Cardiac fibroblast (primary cell): ENCODE data around the gene ITFG2.

Experiments used
- DNase-seq, 2 donors: peaks; one replicate each; pipeline versions ENCODE4 v3.0.0 to v3.0.0-alpha.2; 2010; ENCODE audit warnings: low read depth in 2 of 2
- H3K4me3 ChIP-seq, 2 donors: replicated peaks in 1 of 2; 1 replicate in 1 of 2; 2 replicates in 1 of 2; pipeline ENCODE4 v1.5.1; 2011; ENCODE audit warnings: low read depth in 2 of 2, low read length in 2 of 2, mild to moderate bottlenecking in 2 of 2, moderate library complexity in 1 of 2
- TF ChIP-seq, protein P1 (sequence below): IDR thresholded peaks from one replicate; pipeline ENCODE4 v1.5.1; 2011; ENCODE audit warnings: low read depth, mild to moderate bottlenecking, low read length, inconsistent platforms

ITFG2 gene

DNA sequence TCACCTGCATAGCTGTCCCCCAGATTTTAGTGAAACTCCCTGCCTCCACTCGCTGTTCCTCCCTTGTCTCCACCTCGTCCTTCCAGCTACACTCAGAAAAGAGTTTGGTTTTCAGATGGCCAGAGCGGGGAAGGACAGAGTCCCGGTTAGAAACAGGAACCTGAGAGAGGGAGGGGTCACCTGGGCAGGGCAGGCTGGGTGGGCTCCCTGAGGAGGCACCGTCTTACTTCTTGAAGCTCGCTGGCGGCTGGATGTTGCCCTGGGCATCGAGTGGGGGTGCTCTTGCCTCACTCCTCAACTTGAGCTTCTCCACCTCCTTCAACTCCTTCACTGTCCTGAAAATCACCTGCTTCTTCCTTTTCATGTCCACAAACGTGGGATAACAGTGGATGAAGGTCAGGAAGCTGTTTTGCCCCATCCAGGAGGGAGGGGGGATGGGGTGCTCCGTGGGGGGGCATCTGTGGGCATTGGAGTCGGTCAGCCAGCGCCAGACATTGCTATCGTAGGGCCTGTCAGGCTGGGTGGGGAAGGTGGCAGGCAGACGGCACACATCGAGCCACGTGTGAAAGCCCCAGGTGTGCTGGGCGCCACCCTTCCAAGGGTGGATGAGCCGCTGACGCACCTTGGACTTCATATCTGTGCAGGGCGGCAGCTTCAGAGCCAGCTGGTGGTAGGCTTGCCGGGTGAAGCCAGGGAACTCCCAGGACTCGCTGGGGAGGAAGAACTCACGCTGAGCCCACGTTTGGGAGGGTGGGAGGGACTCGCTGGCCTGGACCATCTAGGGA is 42.4 kb downstream of the ITFG2 start:
- no peak overlapping the region for H3K4me3 ChIP-seq
- no peak for DNase-seq
- TF ChIP-seq, protein P1, sequence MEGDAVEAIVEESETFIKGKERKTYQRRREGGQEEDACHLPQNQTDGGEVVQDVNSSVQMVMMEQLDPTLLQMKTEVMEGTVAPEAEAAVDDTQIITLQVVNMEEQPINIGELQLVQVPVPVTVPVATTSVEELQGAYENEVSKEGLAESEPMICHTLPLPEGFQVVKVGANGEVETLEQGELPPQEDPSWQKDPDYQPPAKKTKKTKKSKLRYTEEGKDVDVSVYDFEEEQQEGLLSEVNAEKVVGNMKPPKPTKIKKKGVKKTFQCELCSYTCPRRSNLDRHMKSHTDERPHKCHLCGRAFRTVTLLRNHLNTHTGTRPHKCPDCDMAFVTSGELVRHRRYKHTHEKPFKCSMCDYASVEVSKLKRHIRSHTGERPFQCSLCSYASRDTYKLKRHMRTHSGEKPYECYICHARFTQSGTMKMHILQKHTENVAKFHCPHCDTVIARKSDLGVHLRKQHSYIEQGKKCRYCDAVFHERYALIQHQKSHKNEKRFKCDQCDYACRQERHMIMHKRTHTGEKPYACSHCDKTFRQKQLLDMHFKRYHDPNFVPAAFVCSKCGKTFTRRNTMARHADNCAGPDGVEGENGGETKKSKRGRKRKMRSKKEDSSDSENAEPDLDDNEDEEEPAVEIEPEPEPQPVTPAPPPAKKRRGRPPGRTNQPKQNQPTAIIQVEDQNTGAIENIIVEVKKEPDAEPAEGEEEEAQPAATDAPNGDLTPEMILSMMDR, result no peak

DNA sequence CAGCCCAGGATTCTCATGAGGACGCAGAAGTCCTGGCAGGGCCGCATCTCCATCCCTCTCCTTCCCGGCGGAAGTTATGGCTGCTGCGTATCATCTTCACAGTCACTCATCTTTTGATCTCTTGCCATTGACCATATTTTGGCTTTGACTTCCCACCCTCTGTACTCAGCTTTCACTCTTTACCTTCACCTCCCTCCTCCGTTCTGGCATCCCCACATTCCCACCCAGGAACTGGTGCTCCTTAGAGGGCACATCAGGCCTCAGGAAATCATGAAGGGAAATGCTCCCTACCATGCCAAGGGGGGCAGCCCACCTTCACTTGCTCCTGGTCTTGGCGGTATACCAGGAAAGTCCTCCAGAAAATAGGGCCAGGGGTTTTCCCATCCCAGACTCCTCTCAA is 43.1 kb downstream of the ITFG2 start:
- DNase-seq, result no peak
- H3K4me3 ChIP-seq, result no peak overlapping the region

DNA sequence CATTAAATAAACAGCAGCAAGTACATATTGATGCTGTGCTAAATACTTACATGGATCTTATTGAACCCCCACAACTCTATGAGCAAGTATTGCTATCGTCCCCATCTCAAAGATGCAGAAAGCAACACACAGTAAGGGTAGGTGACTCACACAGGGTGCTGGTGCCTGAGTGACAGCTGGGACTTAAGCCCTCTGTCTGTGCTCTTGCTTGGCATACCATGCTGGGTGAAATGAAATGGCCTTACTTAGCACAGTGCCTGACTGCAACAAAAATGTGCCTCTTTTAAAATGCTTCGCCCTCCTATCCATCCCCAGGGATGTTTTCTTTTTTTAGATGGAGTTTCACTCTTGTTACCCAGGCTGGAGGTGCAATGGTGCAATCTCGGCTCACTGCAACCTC is 43.6 kb downstream of the ITFG2 start:
- H3K4me3 ChIP-seq, result no peak overlapping the region
- TF ChIP-seq, protein P1, result no peak
- DNase-seq, result no peak

More for the DNA sequence above, 43.1 kb downstream of the ITFG2 start:
- TF ChIP-seq, protein P1, result no peak

DNA sequence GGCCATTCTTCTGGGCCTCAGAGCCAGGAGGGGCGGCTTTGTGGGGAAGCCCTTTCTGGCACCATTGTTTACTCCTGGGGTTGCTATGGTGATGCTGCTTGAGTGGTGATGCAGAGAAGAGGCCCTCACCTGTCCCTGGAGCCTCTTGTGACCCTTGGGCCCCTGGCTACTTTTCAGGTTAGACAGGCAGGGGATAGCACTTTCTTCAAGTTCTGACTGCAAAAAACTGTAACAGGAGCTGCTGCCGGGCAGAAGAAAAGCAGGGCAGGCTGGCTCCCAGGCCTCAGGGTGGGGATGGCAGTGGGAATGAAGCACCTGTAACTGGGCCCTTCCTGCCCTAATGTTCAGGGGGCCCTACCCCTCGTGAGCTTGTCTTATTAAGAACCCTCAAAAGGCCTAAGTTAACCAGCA is 44.6 kb downstream of the ITFG2 start, which contains the start of gene TEX52:
Gene TEX52 (minus strand): TSS at position 19 of the 411 bp plus-strand sequence. CDS start 13 bp downstream, at position 6.
- TF ChIP-seq, protein P1, result no peak
- no peak for DNase-seq
- H3K4me3 ChIP-seq, result no peak within 1 kb of the TSS

DNA sequence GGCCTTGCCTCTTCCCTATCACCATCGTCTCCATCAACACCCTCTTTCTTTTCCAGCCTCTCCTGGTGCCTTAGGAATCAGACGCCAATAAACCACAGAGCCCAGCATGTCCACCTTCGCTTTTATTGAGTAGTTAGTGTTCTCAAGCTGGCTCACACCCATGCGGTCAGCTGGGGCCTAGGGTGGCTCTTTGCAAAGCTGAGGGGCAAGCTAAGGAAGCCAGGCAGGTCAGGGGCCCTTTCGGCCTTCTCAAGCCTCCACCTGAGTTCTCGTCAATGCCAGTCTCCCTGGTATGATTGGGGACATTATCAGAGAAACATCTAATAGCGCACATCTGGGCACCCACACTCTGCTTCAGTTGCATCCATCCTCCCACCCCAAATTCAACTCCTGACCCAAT is 45.1 kb downstream of the ITFG2 start:
- DNase-seq, result no peak
- no peak overlapping the region for H3K4me3 ChIP-seq
- TF ChIP-seq, protein P1, result no peak

DNA sequence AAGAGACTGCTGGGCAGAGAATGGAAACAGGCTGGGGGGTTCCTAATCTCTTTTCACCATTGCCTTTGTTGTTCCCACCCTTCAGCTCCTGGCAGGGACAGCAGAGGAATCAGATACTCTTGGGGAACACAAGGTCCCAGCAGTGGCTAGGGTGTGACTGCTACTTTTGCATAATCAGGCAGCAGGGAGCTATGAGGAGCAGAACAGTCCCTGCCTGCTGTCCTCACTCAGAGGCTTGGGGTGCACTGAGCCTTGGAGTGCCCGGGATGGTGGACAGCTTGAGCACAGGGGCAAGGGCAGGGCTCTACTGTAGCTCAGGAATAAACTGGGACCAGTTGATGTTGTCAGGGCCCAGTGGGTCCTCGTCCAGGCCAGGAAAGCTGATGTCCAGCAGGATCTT is 45.9 kb downstream of the ITFG2 start:
- TF ChIP-seq, protein P1, result no peak
- no peak overlapping the region for H3K4me3 ChIP-seq
- DNase-seq, result no peak
